Fibroblast of lung (primary cell): ENCODE measurements around the gene ACOT7.

Experiments used
- EZH2 ChIP-seq: IDR thresholded peaks from 2 replicates; pipeline ENCODE4 v1.5.1; 2012; ENCODE audit warnings: low read length, control low read depth, mild to moderate bottlenecking; ENCODE audit errors: missing control alignments
- TF ChIP-seq, protein P1 (sequence below), 2 donors: IDR thresholded peaks in 1 of 2; conservative IDR thresholded peaks in 1 of 2; 1 replicate in 1 of 2; 2 replicates in 1 of 2; pipeline ENCODE4 v1.5.1; 2011 to 2012; ENCODE audit warnings: low read length in 2 of 2, control low read depth in 1 of 2, inconsistent platforms in 1 of 2, low read depth in 1 of 2, mild to moderate bottlenecking in 1 of 2

DNA sequence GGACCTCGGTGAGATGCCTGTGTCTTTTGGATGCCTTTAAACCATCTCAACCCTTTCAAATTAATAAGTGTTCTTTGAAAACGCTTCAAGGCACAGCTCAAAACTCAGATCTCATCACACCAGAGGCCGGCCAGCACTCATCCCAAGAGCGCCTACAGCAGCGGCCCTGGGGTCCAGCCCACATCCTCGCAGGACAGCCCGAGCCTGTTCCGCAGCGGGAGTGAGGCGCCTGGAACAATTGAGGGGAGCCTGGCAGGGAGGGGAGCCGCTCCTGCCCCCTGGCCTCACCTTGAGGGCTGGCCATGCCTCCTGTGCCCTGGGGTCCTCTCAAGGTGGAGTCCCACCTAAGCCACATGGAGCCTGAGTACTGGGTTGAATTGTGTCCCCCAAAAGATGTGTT lies 37.9 kb downstream of the ACOT7 start:
- TF ChIP-seq, protein P1, sequence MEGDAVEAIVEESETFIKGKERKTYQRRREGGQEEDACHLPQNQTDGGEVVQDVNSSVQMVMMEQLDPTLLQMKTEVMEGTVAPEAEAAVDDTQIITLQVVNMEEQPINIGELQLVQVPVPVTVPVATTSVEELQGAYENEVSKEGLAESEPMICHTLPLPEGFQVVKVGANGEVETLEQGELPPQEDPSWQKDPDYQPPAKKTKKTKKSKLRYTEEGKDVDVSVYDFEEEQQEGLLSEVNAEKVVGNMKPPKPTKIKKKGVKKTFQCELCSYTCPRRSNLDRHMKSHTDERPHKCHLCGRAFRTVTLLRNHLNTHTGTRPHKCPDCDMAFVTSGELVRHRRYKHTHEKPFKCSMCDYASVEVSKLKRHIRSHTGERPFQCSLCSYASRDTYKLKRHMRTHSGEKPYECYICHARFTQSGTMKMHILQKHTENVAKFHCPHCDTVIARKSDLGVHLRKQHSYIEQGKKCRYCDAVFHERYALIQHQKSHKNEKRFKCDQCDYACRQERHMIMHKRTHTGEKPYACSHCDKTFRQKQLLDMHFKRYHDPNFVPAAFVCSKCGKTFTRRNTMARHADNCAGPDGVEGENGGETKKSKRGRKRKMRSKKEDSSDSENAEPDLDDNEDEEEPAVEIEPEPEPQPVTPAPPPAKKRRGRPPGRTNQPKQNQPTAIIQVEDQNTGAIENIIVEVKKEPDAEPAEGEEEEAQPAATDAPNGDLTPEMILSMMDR (conservative IDR thresholded peaks at IDR 0.05 in 1 of 2, IDR thresholded peaks at IDR 0.05 in 1 of 2; ENCODE audit: low read depth in 1 of 2, low read length in 2 of 2): no peak
- TF ChIP-seq EZH2: no peak
